Keratinocyte (primary cell): Measurements from ENCODE around the gene MARCHF3.

Experiments used
- CTCF ChIP-seq, 3 experiments: IDR thresholded peaks in 1 of 3; conservative IDR thresholded peaks in 1 of 3; optimal IDR thresholded peaks in 1 of 3; 2 replicates in 2 of 3; 3 replicates in 1 of 3; pipeline versions ENCODE3 to v1.5.1; 2011; ENCODE audit warnings: low read length in 3 of 3, mild to moderate bottlenecking in 3 of 3, moderate library complexity in 2 of 3, control low read depth in 1 of 3, inconsistent platforms in 1 of 3; ENCODE audit not compliant: insufficient read depth in 2 of 3; ENCODE audit errors: extremely low read depth in 1 of 3
- EZH2 ChIP-seq: IDR thresholded peaks from one replicate; pipeline ENCODE4 v1.6.1; 2012; ENCODE audit warnings: inconsistent platforms, mild to moderate bottlenecking, low read length, moderate library complexity

- TF ChIP-seq EZH2 = no peak
- no peak for TF ChIP-seq CTCF (optimal IDR thresholded peaks at IDR 0.05 in 1 of 3, IDR thresholded peaks at IDR 0.05 in 1 of 3, conservative IDR thresholded peaks at IDR 0.05 in 1 of 3; ENCODE audit: extremely low read depth in 1 of 3, insufficient read depth in 2 of 3, low read length in 3 of 3)
These were observed 11.2 kb upstream of the MARCHF3 start for GRCh38 chr5:127041571-127041970.
